ENCODE measurements around the gene TICAM2.

DNA sequence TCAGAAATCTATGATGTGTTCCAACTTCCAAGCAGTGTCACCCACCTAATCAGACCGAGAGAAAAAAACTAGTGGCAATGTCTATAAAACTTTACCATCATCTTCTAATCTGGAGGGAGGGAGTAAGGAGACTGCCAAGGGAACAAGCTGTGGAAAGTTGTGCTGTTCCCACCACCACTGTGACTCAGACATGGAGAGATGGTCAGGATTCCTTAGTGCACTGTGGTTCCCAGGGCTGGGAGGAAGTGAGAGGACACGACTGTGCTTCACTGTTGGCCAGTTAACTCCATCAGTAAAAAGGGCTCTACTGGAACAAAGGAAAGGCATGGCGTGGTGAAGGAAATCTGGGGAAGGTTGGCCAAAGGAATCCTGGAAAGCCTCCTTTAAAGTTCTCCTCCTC is 18.8 kb downstream of the TICAM2 start:
- TF ChIP-seq NFRKB (IDR thresholded peaks at IDR 0.05) (no peak), SUZ12 (IDR thresholded peaks at IDR 0.05) (no peak), HDGF (IDR thresholded peaks at IDR 0.05; ENCODE audit: borderline replicate concordance) (no peak), L3MBTL2 (conservative IDR thresholded peaks at IDR 0.05) (no peak), ELF4 (IDR thresholded peaks at IDR 0.05) (no peak), BHLHE40 (IDR thresholded peaks at IDR 0.05; ENCODE audit: borderline replicate concordance) (no peak), ZNF384 (IDR thresholded peaks at IDR 0.05) (no peak), CTBP1 (IDR thresholded peaks at IDR 0.05; ENCODE audit: borderline replicate concordance) (no peak)
